Mesothelial cell of epicardium (in vitro differentiated cells): Measurements from ENCODE around the gene VEGFA. TPM values are rescaled to one million over a fixed set of nuclear protein-coding genes. Genes with fewer than 3 reads are reported as not detected.

Experiments used
- DNase-seq, 2 experiments: peaks; one replicate each; pipeline ENCODE4 v3.0.0; 2021; ENCODE audit warnings: low spot score in 2 of 2; ENCODE audit not compliant: unreplicated experiment in 2 of 2
- H3K27ac Mint-ChIP-seq: 2 replicates; pipeline ENCODE4 v1.8.0; 2021; ENCODE audit warnings: mixed read lengths
- H3K27me3 Mint-ChIP-seq: 2 replicates; pipeline ENCODE4 v1.8.0; 2021; ENCODE audit warnings: low read depth, mixed read lengths
- H3K36me3 Mint-ChIP-seq: 2 replicates; pipeline ENCODE4 v1.8.0; 2021; ENCODE audit warnings: mixed read lengths
- H3K4me1 Mint-ChIP-seq: 2 replicates; pipeline ENCODE4 v1.8.0; 2021; ENCODE audit warnings: mixed read lengths
- H3K4me3 Mint-ChIP-seq: 2 replicates; pipeline ENCODE4 v1.8.0; 2021; ENCODE audit warnings: mild to moderate bottlenecking, moderate library complexity, mixed read lengths
- H3K9me3 Mint-ChIP-seq: 2 replicates; pipeline ENCODE4 v1.8.0; 2021; ENCODE audit warnings: mixed read lengths
- total RNA-seq: library from RNA; stranded (reverse); gene quantifications from 3 replicates; pipeline ENCODE4 v1.2.1, GENCODE V29; 2021
- TF ChIP-seq, protein P1 (sequence below): fragments of 200-600 bp; sonication (generic); IDR thresholded peaks from one replicate; pipeline ENCODE4 v1.5.0; 2021; ENCODE audit warnings: antibody characterized with exemption; ENCODE audit not compliant: unreplicated experiment

Gene VEGFA
- total RNA-seq, 1 donor from 2014 or later = 185 TPM

DNA sequence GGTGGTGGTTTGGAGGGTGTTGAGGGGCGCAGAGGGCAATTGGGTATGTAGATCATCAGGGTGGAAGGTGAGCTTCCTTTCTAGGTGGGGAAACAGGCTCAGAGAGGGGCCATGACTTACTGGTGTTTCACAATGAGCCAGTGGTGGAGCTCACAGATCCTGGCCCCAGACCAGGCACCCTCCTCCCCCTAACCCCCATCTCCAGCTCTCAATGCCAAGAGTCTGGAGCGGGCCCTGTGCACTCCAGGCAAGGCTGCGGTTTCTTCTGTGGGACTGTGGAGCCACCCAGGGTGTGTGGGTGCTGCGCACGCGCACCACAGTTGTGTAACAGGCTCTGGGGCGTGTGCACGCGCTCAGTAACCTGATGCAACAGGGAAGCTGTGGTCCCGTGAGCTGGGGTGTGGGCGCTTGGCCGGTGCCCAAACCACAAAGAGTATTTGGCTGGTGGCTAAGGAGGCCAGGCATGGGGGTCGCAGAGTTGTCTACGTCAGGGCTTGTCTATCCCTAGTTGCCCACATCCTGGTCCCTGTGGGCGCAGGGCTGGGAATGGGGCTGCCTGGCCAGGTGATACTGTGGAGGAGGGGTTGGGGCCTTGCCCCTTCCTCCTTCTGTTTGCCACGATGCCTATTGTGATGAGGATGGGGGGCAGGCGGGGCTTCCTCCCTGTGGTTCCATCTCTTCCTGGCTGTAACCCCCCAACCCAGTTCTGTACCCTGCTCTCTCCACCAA is 44.9 kb upstream of the VEGFA start:
- H3K27me3 Mint-ChIP-seq = peaks cover 11% of the 10 kb centered on the region
- no peak for DNase-seq
- H3K9me3 Mint-ChIP-seq = no peaks in the 10 kb centered on the region
- TF ChIP-seq, protein P1, sequence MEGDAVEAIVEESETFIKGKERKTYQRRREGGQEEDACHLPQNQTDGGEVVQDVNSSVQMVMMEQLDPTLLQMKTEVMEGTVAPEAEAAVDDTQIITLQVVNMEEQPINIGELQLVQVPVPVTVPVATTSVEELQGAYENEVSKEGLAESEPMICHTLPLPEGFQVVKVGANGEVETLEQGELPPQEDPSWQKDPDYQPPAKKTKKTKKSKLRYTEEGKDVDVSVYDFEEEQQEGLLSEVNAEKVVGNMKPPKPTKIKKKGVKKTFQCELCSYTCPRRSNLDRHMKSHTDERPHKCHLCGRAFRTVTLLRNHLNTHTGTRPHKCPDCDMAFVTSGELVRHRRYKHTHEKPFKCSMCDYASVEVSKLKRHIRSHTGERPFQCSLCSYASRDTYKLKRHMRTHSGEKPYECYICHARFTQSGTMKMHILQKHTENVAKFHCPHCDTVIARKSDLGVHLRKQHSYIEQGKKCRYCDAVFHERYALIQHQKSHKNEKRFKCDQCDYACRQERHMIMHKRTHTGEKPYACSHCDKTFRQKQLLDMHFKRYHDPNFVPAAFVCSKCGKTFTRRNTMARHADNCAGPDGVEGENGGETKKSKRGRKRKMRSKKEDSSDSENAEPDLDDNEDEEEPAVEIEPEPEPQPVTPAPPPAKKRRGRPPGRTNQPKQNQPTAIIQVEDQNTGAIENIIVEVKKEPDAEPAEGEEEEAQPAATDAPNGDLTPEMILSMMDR = no peak
- peaks cover 23% of the 10 kb centered on the region for H3K4me1 Mint-ChIP-seq
- no peaks in the 10 kb centered on the region for H3K36me3 Mint-ChIP-seq
- H3K27ac Mint-ChIP-seq = no peak overlapping the region
- H3K4me3 Mint-ChIP-seq = no peak overlapping the region

- Mint-ChIP-seq H3K4me1 (peaks cover 23% of the 10 kb centered on the region), H3K27me3 (peaks cover 8% of the 10 kb centered on the region), H3K9me3 (peaks cover 6% of the 10 kb centered on the region), H3K36me3 (no peaks in the 10 kb centered on the region), H3K4me3 (no peak overlapping the region), H3K27ac (no peak overlapping the region)
- DNase-seq = no peak
- TF ChIP-seq, protein P1 = no peak
Measured at GRCh38 chr6:43725643-43726580, 44.1 kb upstream of the VEGFA start.

GRCh38 chr6:43727634-43728033 is 42.4 kb upstream of the VEGFA start:
- Mint-ChIP-seq H3K9me3 (peaks cover 18% of the 10 kb centered on the region), H3K36me3 (no peaks in the 10 kb centered on the region), H3K4me1 (peaks cover 20% of the 10 kb centered on the region), H3K27me3 (no peaks in the 10 kb centered on the region), H3K27ac (no peak overlapping the region), H3K4me3 (no peak overlapping the region)
- no peak for DNase-seq
- TF ChIP-seq, protein P1 = no peak

GRCh38 chr6:43728586-43728985 is 41.4 kb upstream of the VEGFA start:
- H3K36me3 Mint-ChIP-seq = no peaks in the 10 kb centered on the region
- peaks cover 14% of the 10 kb centered on the region for H3K4me1 Mint-ChIP-seq
- H3K27me3 Mint-ChIP-seq = no peaks in the 10 kb centered on the region
- no peak overlapping the region for H3K27ac Mint-ChIP-seq
- TF ChIP-seq, protein P1 = no peak
- H3K4me3 Mint-ChIP-seq = no peak overlapping the region
- peaks cover 18% of the 10 kb centered on the region for H3K9me3 Mint-ChIP-seq
- no peak for DNase-seq

DNA sequence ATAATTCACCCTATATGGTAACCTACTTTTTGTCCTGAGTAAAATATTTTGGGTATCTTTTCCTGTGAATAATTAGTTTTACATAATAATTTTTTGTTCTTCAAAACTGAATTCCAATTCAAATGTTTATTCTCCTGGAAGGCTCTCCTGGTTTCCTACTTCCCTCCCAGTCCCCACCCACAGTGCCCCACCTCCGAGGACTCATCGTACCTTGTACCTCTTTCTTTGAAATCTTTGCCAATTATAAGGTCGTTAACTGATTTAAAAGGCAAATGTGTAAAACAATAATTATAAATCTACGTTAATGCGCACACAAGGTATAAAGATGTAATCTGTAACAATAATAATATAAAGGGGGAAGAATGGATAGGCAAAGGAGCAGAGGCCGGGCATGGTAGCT is 40.5 kb upstream of the VEGFA start:
- Mint-ChIP-seq H3K27ac (no peak overlapping the region), H3K4me3 (no peak overlapping the region), H3K27me3 (no peaks in the 10 kb centered on the region), H3K36me3 (no peaks in the 10 kb centered on the region), H3K4me1 (peaks cover 6% of the 10 kb centered on the region), H3K9me3 (peaks cover 18% of the 10 kb centered on the region)
- no peak for DNase-seq
- TF ChIP-seq, protein P1 = no peak
